Activated naive CD8-positive, alpha-beta T cell treated with anti-CD3 and anti-CD28 coated beads, Interleukin-2, amount 50 U/mL, for 16 hours (primary cell): Measurements from ENCODE around the gene BCHE.
"Not testable (repeated sequence)": the region's sequence is repeated elsewhere in the genome, so short reads cannot be mapped to it uniquely, and the experiment has no call there.

Source experiments
- DNase-seq: peaks from one replicate; pipeline ENCODE4 v3.0.0-alpha.2; 2020; ENCODE audit warnings: low read depth, low spot score

Gene BCHE

GRCh38 chr3:165816209-165816608 is 21.0 kb downstream of the BCHE start:
- no peak for DNase-seq

- no peak for DNase-seq
Measured at GRCh38 chr3:165815682-165816081, 21.5 kb downstream of the BCHE start.

- no peak for DNase-seq
Measured at GRCh38 chr3:165814380-165814779, 22.8 kb downstream of the BCHE start.

GRCh38 chr3:165807937-165808336 is 29.3 kb downstream of the BCHE start:
- DNase-seq = not testable (repeated sequence)

GRCh38 chr3:165805946-165806561 is 31.2 kb downstream of the BCHE start:
- no peak for DNase-seq

- no peak for DNase-seq
Measured at GRCh38 chr3:165803471-165803870, 33.8 kb downstream of the BCHE start.

- no peak for DNase-seq
Measured at GRCh38 chr3:165800970-165801369, 36.3 kb downstream of the BCHE start.

GRCh38 chr3:165799026-165799425 is 38.2 kb downstream of the BCHE start:
- DNase-seq = no peak

- no peak for DNase-seq
Measured at GRCh38 chr3:165797551-165797950, 39.7 kb downstream of the BCHE start.

- no peak for DNase-seq
Measured at GRCh38 chr3:165796701-165797100, 40.5 kb downstream of the BCHE start.

- DNase-seq = no peak
Measured at GRCh38 chr3:165788531-165788930, 48.7 kb downstream of the BCHE start.

- no peak for DNase-seq
Measured at GRCh38 chr3:165786013-165786412, 51.2 kb downstream of the BCHE start.

- no peak for DNase-seq
Measured at GRCh38 chr3:165784337-165784736, 52.9 kb downstream of the BCHE start.

- DNase-seq = no peak
Measured at GRCh38 chr3:165783383-165783782, 53.8 kb downstream of the BCHE start.

- DNase-seq = no peak
Measured at GRCh38 chr3:165778891-165779290, 58.3 kb downstream of the BCHE start.

- no peak for DNase-seq
Measured at GRCh38 chr3:165778456-165778855, 58.8 kb downstream of the BCHE start.

- no peak for DNase-seq
Measured at GRCh38 chr3:165775824-165776223, 61.4 kb downstream of the BCHE start.

- DNase-seq = no peak
Measured at GRCh38 chr3:165770781-165771180, 66.4 kb downstream of the BCHE start.

- DNase-seq = no peak
Measured at GRCh38 chr3:165768680-165769079, 68.5 kb downstream of the BCHE start.

- DNase-seq = no peak
Measured at GRCh38 chr3:165759041-165759440, 78.2 kb downstream of the BCHE start.

- DNase-seq = no peak
Measured at GRCh38 chr3:165755571-165755970, 81.7 kb downstream of the BCHE start.

- no peak for DNase-seq
Measured at GRCh38 chr3:165754219-165755007, 82.8 kb downstream of the BCHE start.

- DNase-seq = no peak
Measured at GRCh38 chr3:165753560-165753959, 83.7 kb downstream of the BCHE start.
